ENCODE data around the gene ATP5F1D.

The ATP5F1D gene

DNA sequence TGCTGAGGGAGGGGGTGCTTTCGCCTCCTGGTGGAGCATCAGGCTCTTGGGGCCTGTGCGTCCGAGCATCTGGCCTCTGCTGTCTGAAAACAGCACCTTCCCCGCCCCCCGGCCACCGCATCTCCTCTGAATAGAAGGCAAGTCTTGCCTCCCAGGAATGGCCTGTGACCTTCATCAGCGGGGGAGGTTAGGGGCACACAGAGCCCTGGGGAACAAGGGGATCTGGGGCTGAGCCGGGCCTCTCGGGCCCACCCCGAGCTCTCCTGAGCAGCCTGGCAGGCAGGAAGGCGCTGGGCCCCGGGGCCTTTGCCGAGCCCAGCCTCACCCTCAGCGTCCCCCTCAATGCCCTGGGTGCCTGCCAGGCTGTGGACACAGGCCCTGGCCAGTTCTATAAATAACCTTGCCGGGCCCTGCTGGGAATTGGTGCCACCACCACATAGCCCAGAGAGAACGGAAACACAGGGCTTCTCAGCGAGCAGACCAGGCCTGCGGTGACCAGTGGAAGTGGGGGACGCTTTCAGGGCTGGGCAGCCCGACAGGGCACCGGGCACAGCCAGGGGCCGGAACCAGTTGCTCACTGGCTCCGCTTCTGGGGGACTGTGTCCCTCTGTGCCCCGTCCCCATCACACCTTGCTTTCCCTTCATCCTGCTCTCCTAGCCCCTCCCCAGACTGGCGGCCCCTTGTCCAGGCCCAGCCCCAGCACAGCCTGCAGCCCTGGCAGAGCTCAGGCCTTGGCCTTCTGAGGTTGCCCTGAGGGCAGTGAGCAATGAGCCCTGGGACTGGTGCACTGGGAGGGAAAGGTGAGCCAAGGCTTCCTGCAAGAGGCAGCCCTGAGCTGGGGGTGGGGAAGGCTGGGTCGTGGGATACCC lies 26.5 kb upstream of the ATP5F1D start:
- CTCF ChIA-PET: interaction anchor here (0.8 to 1.3 kb wide), 2 partner anchors 23 to 102 kb away, joined by 3 to 6 read pairs; no protein-coding TSS in a partner anchor
- H3K4me3 Mint-ChIP-seq: no peak overlapping the region
- no peaks in the 10 kb centered on the region for H3K27me3 Mint-ChIP-seq
- no peaks in the 10 kb centered on the region for H3K9me3 Mint-ChIP-seq
- H3K27ac Mint-ChIP-seq: peak overlapping the region; percentile 67
- DNase-seq: no peak
- peaks cover 21% of the 10 kb centered on the region for H3K36me3 Mint-ChIP-seq
- peaks cover 32% of the 10 kb centered on the region for H3K4me1 Mint-ChIP-seq

DNA sequence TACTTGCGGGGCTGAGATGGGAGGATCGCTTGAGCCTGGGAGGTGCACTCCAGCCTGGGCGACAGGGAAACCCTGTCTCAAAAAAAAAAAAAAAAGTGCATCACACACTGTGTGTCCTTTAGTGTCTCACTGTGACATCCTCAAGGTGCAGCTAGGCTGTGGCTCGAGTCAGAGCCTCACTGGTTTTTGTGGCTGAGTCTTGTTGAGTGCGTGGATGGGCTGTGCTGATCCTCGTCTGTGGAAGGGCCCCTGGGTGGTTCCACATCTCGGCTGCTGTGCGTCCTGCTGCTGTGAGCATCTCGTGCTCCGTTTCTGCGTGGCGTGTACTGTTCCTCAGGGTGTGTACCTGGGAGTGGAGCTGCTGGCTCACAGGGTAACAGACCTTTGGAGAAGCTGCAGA lies 24.8 kb upstream of the ATP5F1D start:
- DNase-seq: no peak
- Mint-ChIP-seq H3K9me3 (no peaks in the 10 kb centered on the region), H3K4me3 (no peak overlapping the region), H3K4me1 (peaks cover 21% of the 10 kb centered on the region), H3K27ac (peak overlapping the region; percentile 14), H3K27me3 (no peaks in the 10 kb centered on the region), H3K36me3 (peaks cover 17% of the 10 kb centered on the region)
- CTCF ChIA-PET: interaction anchor here (0.6 to 1.6 kb wide), 3 partner anchors 50 to 140 kb away, joined by 3 to 4 read pairs (median 3); no protein-coding TSS in a partner anchor

DNA sequence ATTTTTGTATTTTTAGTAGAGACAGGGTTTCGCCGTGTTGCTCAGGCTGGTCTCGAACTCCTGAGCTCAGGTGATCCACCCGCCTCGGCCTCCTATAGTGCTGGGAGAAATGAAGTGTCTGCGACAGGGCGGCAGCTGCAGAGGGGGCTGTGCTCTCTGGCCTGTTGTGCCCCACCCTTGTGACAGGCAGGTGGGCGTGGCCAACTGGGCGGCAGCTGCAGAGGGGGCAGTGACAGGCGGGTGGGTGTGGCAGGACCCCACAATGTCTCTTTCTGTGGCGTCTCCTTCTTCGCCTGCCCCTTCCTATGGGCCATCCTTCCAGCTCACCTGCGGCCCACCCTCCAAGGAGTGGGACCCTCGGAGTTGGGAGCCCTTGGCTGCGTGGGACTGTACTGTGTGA lies 24.2 kb upstream of the ATP5F1D start:
- Mint-ChIP-seq H3K4me1 (peaks cover 20% of the 10 kb centered on the region), H3K4me3 (no peak overlapping the region), H3K9me3 (no peaks in the 10 kb centered on the region), H3K27ac (peak overlapping the region; percentile 67), H3K27me3 (no peaks in the 10 kb centered on the region), H3K36me3 (peaks cover 17% of the 10 kb centered on the region)
- DNase-seq: no peak
- CTCF ChIA-PET: interaction anchor here (0.6 to 1.6 kb wide), 4 partner anchors 27 to 140 kb away, joined by 3 to 5 read pairs (median 4); no protein-coding TSS in a partner anchor

DNA sequence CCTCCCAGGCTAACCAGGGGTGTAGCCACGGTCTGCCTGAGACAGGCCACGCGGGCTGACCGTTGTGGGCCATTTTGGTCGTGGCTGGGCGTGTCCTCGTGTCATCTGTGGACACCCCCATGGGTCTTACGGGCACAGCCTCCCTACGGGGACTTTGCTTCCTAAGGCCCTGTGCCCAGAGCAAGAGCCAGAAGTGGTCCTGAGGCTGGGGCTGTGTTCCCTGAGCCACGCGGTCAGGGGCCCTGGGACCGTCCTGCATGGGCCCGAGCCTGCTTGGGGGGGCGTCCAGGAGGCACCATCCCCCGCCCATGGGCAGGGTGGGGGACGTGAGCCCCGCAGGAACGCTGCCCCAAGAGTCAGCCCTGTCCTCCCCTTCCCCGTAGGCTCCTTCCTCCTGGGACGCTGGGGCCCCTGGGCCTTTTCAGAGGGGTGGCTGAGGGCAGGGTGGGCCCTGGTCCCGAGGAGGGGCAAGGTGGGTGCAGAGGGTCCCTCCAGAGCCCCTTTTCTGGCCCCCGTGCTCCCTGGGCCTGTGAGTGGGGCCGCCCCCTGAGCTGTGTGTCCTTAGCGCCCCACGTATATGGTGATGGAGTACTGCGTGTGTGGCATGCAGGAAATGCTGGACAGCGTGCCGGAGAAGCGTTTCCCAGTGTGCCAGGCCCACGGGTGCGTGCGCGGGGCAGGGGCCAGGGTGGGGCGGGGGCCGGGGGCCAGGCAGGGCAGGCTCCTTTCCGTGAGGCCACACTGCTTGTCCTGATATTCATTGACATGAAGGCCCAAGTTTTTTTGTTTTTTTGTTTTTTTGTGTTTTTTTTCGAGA lies 22.6 kb upstream of the ATP5F1D start:
- DNase-seq: no peak
- no peak overlapping the region for H3K27ac Mint-ChIP-seq
- CTCF ChIA-PET: interaction anchor here (1.5 kb wide), 1 partner anchor 25 kb away, joined by 5 read pairs; no protein-coding TSS in a partner anchor
- no peaks in the 10 kb centered on the region for H3K27me3 Mint-ChIP-seq
- H3K36me3 Mint-ChIP-seq: peaks cover 8% of the 10 kb centered on the region
- H3K4me3 Mint-ChIP-seq: no peak overlapping the region
- H3K4me1 Mint-ChIP-seq: peaks cover 11% of the 10 kb centered on the region
- no peaks in the 10 kb centered on the region for H3K9me3 Mint-ChIP-seq

DNA sequence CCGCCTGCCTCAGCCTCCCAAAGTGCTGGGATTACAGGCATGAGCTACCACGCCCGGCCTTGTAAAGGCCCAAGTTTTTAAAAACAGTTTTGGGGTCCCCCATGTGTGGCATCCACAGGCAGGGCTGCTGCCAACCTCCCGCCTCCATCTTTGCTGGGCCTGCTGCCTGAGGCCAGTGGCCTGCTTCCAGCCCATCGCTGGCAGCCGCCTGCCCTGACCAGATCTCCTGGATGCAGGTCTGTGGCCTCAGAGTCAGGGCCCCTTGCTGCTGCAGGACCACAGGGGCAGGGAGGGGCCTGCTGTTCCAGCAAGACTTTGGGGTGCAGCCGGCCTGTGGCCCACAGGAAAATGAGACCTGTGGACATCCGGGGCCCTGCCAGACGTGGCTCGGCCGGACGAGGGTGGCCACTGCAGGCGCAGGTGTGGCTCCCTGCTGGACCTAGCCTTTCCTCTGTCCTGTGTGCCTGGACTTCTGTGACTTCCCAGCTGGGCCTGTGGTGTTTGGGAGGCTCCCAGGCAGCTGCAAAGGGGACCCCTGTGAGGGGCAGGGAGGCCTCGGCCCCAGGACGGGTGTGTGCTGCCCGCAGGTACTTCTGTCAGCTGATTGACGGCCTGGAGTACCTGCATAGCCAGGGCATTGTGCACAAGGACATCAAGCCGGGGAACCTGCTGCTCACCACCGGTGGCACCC lies 21.6 kb upstream of the ATP5F1D start:
- Mint-ChIP-seq H3K27ac (no peak overlapping the region), H3K4me1 (peaks cover 6% of the 10 kb centered on the region), H3K4me3 (no peak overlapping the region), H3K36me3 (peaks cover 6% of the 10 kb centered on the region), H3K9me3 (no peaks in the 10 kb centered on the region), H3K27me3 (no peaks in the 10 kb centered on the region)
- CTCF ChIA-PET: no interaction called here
- DNase-seq: no peak

DNA sequence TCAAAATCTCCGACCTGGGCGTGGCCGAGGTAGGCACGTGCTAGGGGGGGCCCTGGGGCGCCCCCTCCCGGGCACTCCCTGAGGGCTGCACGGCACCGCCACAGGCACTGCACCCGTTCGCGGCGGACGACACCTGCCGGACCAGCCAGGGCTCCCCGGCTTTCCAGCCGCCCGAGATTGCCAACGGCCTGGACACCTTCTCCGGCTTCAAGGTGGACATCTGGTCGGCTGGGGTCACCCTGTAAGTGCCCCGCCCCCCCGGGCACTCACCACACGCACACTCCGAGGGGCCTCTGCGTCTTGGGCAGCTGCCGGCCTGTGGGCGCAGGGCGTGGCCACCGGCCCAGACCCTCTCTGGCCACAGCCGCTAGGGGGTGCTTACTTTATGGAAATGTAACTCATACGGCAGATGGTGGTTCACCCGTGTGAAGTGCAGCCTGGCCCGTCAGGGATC lies 21.0 kb upstream of the ATP5F1D start:
- peaks cover 6% of the 10 kb centered on the region for H3K4me1 Mint-ChIP-seq
- H3K27me3 Mint-ChIP-seq: no peaks in the 10 kb centered on the region
- no peak for DNase-seq
- CTCF ChIA-PET: interaction anchor here (1.3 kb wide), 1 partner anchor 231 kb away, joined by 3 read pairs; no protein-coding TSS in a partner anchor
- H3K36me3 Mint-ChIP-seq: peaks cover 6% of the 10 kb centered on the region
- no peak overlapping the region for H3K27ac Mint-ChIP-seq
- H3K4me3 Mint-ChIP-seq: no peak overlapping the region
- H3K9me3 Mint-ChIP-seq: no peaks in the 10 kb centered on the region

DNA sequence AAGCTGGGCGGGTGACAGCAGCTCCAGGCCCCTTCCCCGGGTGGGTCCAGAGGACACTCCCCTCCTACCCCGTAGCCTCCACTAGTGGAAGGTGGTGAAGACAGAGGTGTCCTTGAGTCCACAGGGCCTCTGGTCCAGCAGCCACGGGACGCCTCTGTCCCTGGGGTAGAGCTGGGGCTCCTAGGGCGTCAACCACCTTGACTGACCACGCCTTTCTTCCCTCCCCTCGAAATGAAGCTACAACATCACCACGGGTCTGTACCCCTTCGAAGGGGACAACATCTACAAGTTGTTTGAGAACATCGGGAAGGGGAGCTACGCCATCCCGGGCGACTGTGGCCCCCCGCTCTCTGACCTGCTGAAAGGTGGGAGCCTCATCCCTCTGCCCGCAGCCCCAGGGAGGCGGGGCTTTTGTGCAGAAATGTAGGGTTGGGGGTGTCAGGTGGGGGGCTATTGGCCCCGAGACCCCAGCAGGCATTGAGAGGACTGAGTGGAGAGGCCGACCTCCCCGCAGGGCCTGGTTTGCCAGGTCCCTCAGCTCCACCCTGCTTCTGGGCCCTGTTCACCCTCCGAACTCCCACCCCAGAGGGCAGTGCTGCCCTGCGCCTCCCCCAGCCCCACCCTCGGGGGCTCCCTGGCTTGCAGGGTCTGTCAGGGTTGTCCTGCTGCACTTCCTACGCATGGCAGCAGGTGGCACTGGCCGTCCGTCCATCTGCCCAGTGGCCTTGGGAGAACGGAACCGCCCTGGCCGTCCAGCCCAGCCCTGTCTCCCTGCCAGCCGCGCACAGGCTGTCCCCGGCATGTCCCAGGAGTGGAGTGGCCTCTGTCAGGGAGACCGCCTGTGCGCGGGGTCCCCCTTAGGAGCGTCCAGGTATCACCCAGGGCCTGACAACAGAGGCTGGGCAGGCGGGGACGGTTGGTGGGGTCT lies 20.3 kb upstream of the ATP5F1D start:
- Mint-ChIP-seq H3K4me3 (no peak overlapping the region), H3K4me1 (peaks cover 2% of the 10 kb centered on the region), H3K36me3 (peaks cover 4% of the 10 kb centered on the region), H3K27me3 (no peaks in the 10 kb centered on the region), H3K9me3 (no peaks in the 10 kb centered on the region), H3K27ac (no peak overlapping the region)
- CTCF ChIA-PET: interaction anchor here (1.3 to 1.7 kb wide), 2 partner anchors 109 to 232 kb away, joined by 3 read pairs; no protein-coding TSS in a partner anchor
- DNase-seq: no peak

DNA sequence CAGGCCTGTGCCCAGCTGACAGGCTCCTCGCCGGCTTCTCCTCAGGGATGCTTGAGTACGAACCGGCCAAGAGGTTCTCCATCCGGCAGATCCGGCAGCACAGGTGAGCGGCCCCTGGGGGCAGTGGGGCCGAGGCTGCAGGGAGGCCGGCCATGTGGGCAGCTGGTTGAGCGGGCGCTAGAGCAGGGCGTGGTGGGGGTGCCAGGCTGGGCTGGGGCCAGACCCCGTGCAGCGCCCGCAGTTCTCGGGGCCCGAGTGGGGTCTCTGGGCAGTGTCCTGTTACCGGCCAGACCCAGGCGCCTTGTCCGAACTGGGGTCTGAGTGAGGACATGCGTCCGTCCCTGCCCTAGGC lies 19.7 kb upstream of the ATP5F1D start:
- Mint-ChIP-seq H3K36me3 (peaks cover 4% of the 10 kb centered on the region), H3K4me1 (peaks cover 2% of the 10 kb centered on the region), H3K27me3 (no peaks in the 10 kb centered on the region), H3K9me3 (no peaks in the 10 kb centered on the region), H3K4me3 (no peak overlapping the region), H3K27ac (no peak overlapping the region)
- CTCF ChIA-PET: interaction anchor here (1.3 to 1.7 kb wide), 2 partner anchors 109 to 233 kb away, joined by 3 read pairs; no protein-coding TSS in a partner anchor
- DNase-seq: no peak

DNA sequence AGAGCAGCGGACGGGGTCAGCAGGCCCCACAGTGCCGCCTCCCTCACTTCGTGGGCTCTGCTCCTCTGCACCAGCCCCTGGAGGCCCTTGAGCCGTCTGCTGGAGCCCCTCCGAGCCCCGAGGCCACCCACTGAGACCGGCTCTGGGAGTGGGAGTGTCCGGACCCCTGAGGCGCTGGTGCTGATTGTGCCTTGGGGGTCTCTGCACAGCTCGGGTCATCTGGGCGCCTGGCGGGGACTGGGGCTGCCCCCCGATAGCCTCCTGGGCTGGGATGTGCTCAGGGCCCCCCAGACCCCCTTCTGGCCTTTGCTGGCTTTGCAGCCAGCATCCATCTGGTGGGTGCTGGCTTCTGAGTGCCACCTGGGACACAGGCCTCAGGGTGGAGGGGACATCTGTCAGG lies 19.2 kb upstream of the ATP5F1D start:
- peaks cover 4% of the 10 kb centered on the region for H3K36me3 Mint-ChIP-seq
- CTCF ChIA-PET: interaction anchor here (1.4 to 1.7 kb wide), 2 partner anchors 9 to 110 kb away, joined by 3 read pairs; no protein-coding TSS in a partner anchor
- peaks cover 2% of the 10 kb centered on the region for H3K4me1 Mint-ChIP-seq
- no peak overlapping the region for H3K27ac Mint-ChIP-seq
- no peak for DNase-seq
- no peaks in the 10 kb centered on the region for H3K27me3 Mint-ChIP-seq
- H3K4me3 Mint-ChIP-seq: no peak overlapping the region
- H3K9me3 Mint-ChIP-seq: no peaks in the 10 kb centered on the region

DNA sequence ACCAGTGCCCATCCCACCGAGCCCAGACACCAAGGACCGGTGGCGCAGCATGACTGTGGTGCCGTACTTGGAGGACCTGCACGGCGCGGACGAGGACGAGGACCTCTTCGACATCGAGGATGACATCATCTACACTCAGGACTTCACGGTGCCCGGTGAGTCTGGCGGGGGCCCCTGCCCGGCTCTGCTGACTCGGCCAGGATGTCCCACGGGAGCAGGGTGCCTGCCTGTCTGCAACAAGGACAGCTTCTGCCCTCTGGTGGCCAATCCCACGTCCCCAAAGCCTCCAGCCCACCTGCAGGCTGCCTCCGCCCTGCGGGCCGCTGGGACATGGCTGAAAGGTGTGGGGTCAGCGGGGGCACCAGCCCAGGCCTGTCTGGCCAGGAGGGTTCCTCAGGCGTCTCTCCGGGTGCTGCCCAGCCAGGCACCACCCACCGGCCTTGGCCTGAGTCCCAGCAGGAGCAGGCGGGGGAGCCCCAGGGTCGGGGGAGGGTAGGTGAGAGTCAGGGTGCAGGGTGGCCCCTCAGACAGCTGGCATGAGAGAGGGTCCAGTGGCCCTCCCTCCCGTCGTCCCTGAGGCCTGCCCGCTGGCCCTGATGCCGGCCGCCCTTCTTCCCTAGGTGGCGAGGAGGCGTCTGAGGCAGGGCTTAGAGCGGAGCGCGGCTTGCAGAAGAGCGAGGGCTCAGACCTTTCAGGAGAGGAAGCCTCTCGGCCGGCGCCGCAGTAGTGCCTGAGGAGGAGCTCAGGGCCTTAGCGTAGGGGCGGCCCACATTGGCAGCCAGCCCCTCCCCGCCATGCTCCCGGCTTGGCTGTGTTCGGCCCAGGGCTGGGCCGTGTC lies 18.3 kb upstream of the ATP5F1D start:
- Mint-ChIP-seq H3K27ac (no peak overlapping the region), H3K4me1 (no peaks in the 10 kb centered on the region), H3K36me3 (peaks cover 7% of the 10 kb centered on the region), H3K4me3 (no peak overlapping the region), H3K9me3 (no peaks in the 10 kb centered on the region), H3K27me3 (no peaks in the 10 kb centered on the region)
- CTCF ChIA-PET: interaction anchor here (1.4 to 1.7 kb wide), 3 partner anchors 9 to 111 kb away, joined by 3 read pairs; no protein-coding TSS in a partner anchor
- peak; percentile 63 for DNase-seq

DNA sequence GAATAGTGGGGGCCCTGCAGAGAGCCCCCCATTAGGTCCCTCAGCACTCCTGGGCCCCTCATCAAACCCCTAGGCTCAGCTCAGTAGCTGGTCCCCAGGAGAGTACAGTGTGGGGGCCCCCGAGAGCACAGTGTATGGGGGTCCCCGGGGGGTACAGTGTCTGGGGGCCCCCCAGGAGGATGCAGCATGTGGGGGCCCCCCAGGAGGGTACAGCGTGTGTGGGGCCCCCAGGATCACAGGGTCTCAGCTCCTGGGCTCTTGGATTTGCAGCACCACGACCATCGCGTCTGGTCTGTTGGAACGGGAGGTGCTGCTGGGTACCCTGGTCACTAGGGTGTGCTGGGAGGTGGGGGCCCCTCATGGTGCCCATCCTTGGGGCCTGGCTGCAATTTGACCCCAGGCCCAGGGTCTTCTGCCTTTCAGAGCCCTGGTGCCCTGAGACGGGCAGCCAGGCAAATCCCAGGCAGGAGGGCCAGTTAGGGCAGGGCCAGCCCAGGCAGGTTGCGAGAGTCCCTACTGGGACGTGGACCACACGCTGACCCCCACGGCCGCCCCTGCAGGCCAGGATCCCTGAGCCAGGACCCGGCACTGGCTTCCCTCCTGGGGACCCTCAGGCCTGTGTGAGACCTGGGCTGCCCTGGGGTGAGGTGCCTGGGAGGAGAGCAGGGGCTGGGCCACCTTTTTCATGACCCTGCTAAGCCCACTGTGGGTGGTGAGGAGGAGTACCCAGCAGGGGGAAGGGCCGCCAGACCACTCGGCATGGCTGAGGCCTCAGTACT lies 17.3 kb upstream of the ATP5F1D start:
- H3K4me3 Mint-ChIP-seq: no peak overlapping the region

DNA sequence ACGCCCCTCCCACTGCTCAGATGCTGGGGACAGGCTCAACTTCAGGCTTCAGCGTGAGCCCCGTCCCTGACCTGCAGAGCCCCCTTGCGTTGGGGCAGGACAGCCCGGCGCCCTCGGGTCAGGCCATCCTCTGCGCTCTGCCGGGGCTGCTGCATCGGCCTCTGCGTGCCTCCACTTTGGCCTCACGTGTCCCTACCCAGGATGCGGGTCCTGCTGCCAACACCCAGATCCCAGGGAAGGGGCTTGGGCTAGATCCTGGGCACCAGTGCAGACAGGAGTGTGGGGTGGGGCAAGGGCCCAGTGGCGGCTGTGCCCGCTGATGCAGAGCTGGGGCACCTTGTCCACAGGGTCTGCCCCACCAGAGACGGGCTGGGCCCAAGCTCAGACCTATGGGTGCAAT lies 16.7 kb upstream of the ATP5F1D start:
- Mint-ChIP-seq H3K27ac (no peak overlapping the region), H3K4me1 (no peaks in the 10 kb centered on the region), H3K4me3 (no peak overlapping the region), H3K36me3 (peaks cover 7% of the 10 kb centered on the region), H3K9me3 (no peaks in the 10 kb centered on the region), H3K27me3 (no peaks in the 10 kb centered on the region)
- DNase-seq: no peak
- CTCF ChIA-PET: no interaction called here

More for the DNA sequence above, 17.3 kb upstream of the ATP5F1D start:
- Mint-ChIP-seq H3K27me3 (no peaks in the 10 kb centered on the region), H3K9me3 (no peaks in the 10 kb centered on the region), H3K36me3 (peaks cover 7% of the 10 kb centered on the region), H3K27ac (no peak overlapping the region), H3K4me1 (no peaks in the 10 kb centered on the region)
- no peak for DNase-seq
- CTCF ChIA-PET: interaction anchor here (1.4 kb wide), 1 partner anchor 32 kb away, joined by 3 read pairs; no protein-coding TSS in a partner anchor

Measured in activated naive CD4-positive, alpha-beta T cell treated with anti-CD3 and anti-CD28 coated beads, Interleukin-2, amount 10 ng/mL, durations not matched to agents 7 days and 5 days (primary cell).